SK-N-SH treated with all-trans-retinoic acid at 6 μM for 48 hours (cell line): ENCODE results near the gene AQP4.

ENCODE experiments used
- ATAC-seq: fragments of 200-7000 bp; cut with Tn5 transposase; 3 replicates; pipeline ENCODE4 v1.9.1; 2020; ENCODE audit warnings: mild to moderate bottlenecking, moderate library complexity
- ARNTL ChIP-seq: fragments of 450-650 bp; formaldehyde crosslinking; IDR thresholded peaks from 2 replicates; pipeline ENCODE4 v1.5.0; 2020; ENCODE audit warnings: low read depth, mild to moderate bottlenecking, moderate library complexity, borderline replicate concordance
- BACH2 ChIP-seq: fragments of 250-450 bp; sonication (Bioruptor Pico); IDR thresholded peaks from 2 replicates; pipeline ENCODE4 v1.9.0; 2021; ENCODE audit warnings: mild to moderate bottlenecking, borderline replicate concordance
- CSDC2 ChIP-seq: fragments of 250-450 bp; sonication (Bioruptor Pico); IDR thresholded peaks from 2 replicates; pipeline ENCODE4 v1.5.0; 2020; ENCODE audit warnings: mild to moderate bottlenecking, moderate library complexity
- ESRRG ChIP-seq: fragments of 250-450 bp; sonication (Bioruptor Pico); IDR thresholded peaks from 2 replicates; pipeline ENCODE4 v1.6.1; 2021; ENCODE audit warnings: mild to moderate bottlenecking
- GLIS3 ChIP-seq: fragments of 250-450 bp; sonication (Bioruptor Pico); IDR thresholded peaks from 2 replicates; pipeline ENCODE4 v1.5.0; 2020; ENCODE audit warnings: mild to moderate bottlenecking, moderate library complexity
- ISL1 ChIP-seq: fragments of 250-450 bp; sonication (Bioruptor Pico); IDR thresholded peaks from 2 replicates; pipeline ENCODE4 v2.1.2; 2022; ENCODE audit warnings: mild to moderate bottlenecking, moderate library complexity
- PPARA ChIP-seq: fragments of 250-450 bp; sonication (Bioruptor Pico); IDR thresholded peaks from 2 replicates; pipeline ENCODE4 v1.5.0; 2020; ENCODE audit warnings: mild to moderate bottlenecking, borderline replicate concordance
- RARB ChIP-seq: fragments of 250-450 bp; sonication (Bioruptor Pico); IDR thresholded peaks from 2 replicates; pipeline ENCODE4 v1.8.0; 2021; ENCODE audit warnings: mild to moderate bottlenecking, moderate library complexity
- SNAI2 ChIP-seq: fragments of 250-450 bp; sonication (Bioruptor Pico); IDR thresholded peaks from 2 replicates; pipeline ENCODE4 v1.5.0; 2020; ENCODE audit warnings: mild to moderate bottlenecking, moderate library complexity
- TCF4 ChIP-seq: fragments of 250-450 bp; sonication (Bioruptor Pico); IDR thresholded peaks from 2 replicates; pipeline ENCODE4 v1.8.0; 2021; ENCODE audit warnings: mild to moderate bottlenecking, moderate library complexity, borderline replicate concordance
- TOX ChIP-seq: fragments of 250-450 bp; sonication (Bioruptor Pico); IDR thresholded peaks from 2 replicates; pipeline ENCODE4 v1.8.0; 2021; ENCODE audit warnings: mild to moderate bottlenecking, moderate library complexity, borderline replicate concordance
- TSHZ2 ChIP-seq: fragments of 250-450 bp; sonication (Bioruptor Pico); IDR thresholded peaks from 2 replicates; pipeline ENCODE4 v1.5.0; 2020; ENCODE audit warnings: mild to moderate bottlenecking, moderate library complexity
- ZC3H10 ChIP-seq: fragments of 250-450 bp; sonication (Bioruptor Pico); IDR thresholded peaks from 2 replicates; pipeline ENCODE4 v1.5.1; 2021; ENCODE audit warnings: mild to moderate bottlenecking, moderate library complexity
- ZFP3 ChIP-seq: fragments of 250-450 bp; sonication (Bioruptor Pico); IDR thresholded peaks from 2 replicates; pipeline ENCODE4 v1.5.0; 2020; ENCODE audit warnings: mild to moderate bottlenecking, moderate library complexity
- ZNF565 ChIP-seq: fragments of 450-650 bp; formaldehyde crosslinking; conservative IDR thresholded peaks from 2 replicates; pipeline ENCODE4 v1.5.0; 2020; ENCODE audit warnings: low read depth, mild to moderate bottlenecking, moderate library complexity
- ZNF70 ChIP-seq: fragments of 450-650 bp; formaldehyde crosslinking; IDR thresholded peaks from 2 replicates; pipeline ENCODE4 v1.5.0; 2020; ENCODE audit warnings: mild to moderate bottlenecking, moderate library complexity
- TF ChIP-seq, protein P1 (sequence below): fragments of 250-450 bp; sonication (Bioruptor Pico); IDR thresholded peaks from 2 replicates; pipeline ENCODE4 v1.8.0; 2021; ENCODE audit warnings: low read depth, mild to moderate bottlenecking, moderate library complexity, borderline replicate concordance
- TF ChIP-seq, protein P2 (sequence below): fragments of 250-450 bp; sonication (Bioruptor Pico); IDR thresholded peaks from 2 replicates; pipeline ENCODE4 v1.5.1; 2020; ENCODE audit warnings: low read depth, mild to moderate bottlenecking, moderate library complexity
- TF ChIP-seq, protein P3 (sequence below): fragments of 250-450 bp; sonication (Bioruptor Pico); IDR thresholded peaks from 2 replicates; pipeline ENCODE4 v1.5.1; 2021; ENCODE audit warnings: mild to moderate bottlenecking, moderate library complexity
- TF ChIP-seq, protein P4 (sequence below): fragments of 250-450 bp; sonication (Bioruptor Pico); IDR thresholded peaks from 2 replicates; pipeline ENCODE4 v1.8.0; 2020; ENCODE audit warnings: mild to moderate bottlenecking, moderate library complexity, borderline replicate concordance

Gene AQP4

DNA sequence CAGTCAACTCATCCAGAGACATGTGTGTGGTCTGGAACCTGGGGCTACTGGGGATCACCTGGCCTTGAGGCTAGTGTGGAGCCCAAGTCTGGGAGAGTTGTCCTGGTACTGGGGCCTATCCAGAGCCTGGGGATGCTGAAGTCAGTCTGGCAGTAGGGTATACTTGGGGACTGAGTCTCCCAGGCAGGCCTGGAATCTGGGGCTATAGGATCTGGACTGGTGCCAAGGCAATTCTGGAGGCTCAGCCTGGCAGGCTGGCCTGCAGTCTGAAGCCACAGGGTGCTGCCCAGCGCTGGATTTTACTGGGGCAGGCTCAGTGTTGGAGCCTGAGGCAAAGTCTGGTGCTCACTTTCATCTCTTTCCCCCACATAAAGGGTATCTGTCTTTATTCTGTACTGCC is 46.5 kb downstream of the AQP4 start (continued):
- no peak for TF ChIP-seq TSHZ2 (CRISPR knock-in tag)
- no peak for TF ChIP-seq CSDC2 (CRISPR knock-in tag)
- TF ChIP-seq ZFP3 (CRISPR knock-in tag), result no peak
- TF ChIP-seq GLIS3 (CRISPR knock-in tag), result no peak
- no peak for TF ChIP-seq TOX (CRISPR knock-in tag)

- no peak for TF ChIP-seq ZNF565 (CRISPR knock-in tag)
- TF ChIP-seq, protein P1, sequence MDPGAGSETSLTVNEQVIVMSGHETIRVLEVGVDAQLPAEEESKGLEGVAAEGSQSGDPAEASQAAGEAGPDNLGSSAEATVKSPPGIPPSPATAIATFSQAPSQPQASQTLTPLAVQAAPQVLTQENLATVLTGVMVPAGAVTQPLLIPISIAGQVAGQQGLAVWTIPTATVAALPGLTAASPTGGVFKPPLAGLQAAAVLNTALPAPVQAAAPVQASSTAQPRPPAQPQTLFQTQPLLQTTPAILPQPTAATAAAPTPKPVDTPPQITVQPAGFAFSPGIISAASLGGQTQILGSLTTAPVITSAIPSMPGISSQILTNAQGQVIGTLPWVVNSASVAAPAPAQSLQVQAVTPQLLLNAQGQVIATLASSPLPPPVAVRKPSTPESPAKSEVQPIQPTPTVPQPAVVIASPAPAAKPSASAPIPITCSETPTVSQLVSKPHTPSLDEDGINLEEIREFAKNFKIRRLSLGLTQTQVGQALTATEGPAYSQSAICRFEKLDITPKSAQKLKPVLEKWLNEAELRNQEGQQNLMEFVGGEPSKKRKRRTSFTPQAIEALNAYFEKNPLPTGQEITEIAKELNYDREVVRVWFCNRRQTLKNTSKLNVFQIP (CRISPR knock-in tag), result no peak
- TF ChIP-seq ISL1 (CRISPR knock-in tag), result no peak
- TF ChIP-seq PPARA (CRISPR knock-in tag), result no peak
- TF ChIP-seq ARNTL, result no peak
- no peak for TF ChIP-seq ZC3H10 (CRISPR knock-in tag)
- ATAC-seq, result no peak
Measured at GRCh38 chr18:26818461-26818860, 47.0 kb downstream of the AQP4 start.

GRCh38 chr18:26813043-26813442 is 52.5 kb downstream of the AQP4 start:
- ATAC-seq, result no peak

More at GRCh38 chr18:26813043-26813442, 52.5 kb downstream of the AQP4 start:
- TF ChIP-seq, protein P2, sequence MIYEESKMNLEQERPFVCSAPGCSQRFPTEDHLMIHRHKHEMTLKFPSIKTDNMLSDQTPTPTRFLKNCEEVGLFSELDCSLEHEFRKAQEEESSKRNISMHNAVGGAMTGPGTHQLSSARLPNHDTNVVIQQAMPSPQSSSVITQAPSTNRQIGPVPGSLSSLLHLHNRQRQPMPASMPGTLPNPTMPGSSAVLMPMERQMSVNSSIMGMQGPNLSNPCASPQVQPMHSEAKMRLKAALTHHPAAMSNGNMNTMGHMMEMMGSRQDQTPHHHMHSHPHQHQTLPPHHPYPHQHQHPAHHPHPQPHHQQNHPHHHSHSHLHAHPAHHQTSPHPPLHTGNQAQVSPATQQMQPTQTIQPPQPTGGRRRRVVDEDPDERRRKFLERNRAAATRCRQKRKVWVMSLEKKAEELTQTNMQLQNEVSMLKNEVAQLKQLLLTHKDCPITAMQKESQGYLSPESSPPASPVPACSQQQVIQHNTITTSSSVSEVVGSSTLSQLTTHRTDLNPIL (CRISPR knock-in tag), result no peak
- TF ChIP-seq ESRRG (CRISPR knock-in tag) (no peak), GLIS3 (CRISPR knock-in tag) (no peak), ZNF565 (CRISPR knock-in tag) (no peak), PPARA (CRISPR knock-in tag) (no peak), TOX (CRISPR knock-in tag) (no peak), ZNF70 (CRISPR knock-in tag) (no peak), CSDC2 (CRISPR knock-in tag) (no peak), ZC3H10 (CRISPR knock-in tag) (no peak), BACH2 (no peak), ZFP3 (CRISPR knock-in tag) (no peak), SNAI2 (no peak), ISL1 (CRISPR knock-in tag) (no peak), RARB (CRISPR knock-in tag) (no peak), TCF4 (CRISPR knock-in tag) (no peak)
- TF ChIP-seq, protein P3, sequence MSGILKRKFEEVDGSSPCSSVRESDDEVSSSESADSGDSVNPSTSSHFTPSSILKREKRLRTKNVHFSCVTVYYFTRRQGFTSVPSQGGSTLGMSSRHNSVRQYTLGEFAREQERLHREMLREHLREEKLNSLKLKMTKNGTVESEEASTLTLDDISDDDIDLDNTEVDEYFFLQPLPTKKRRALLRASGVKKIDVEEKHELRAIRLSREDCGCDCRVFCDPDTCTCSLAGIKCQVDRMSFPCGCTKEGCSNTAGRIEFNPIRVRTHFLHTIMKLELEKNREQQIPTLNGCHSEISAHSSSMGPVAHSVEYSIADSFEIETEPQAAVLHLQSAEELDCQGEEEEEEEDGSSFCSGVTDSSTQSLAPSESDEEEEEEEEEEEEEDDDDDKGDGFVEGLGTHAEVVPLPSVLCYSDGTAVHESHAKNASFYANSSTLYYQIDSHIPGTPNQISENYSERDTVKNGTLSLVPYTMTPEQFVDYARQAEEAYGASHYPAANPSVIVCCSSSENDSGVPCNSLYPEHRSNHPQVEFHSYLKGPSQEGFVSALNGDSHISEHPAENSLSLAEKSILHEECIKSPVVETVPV, result no peak
- TF ChIP-seq, protein P4, sequence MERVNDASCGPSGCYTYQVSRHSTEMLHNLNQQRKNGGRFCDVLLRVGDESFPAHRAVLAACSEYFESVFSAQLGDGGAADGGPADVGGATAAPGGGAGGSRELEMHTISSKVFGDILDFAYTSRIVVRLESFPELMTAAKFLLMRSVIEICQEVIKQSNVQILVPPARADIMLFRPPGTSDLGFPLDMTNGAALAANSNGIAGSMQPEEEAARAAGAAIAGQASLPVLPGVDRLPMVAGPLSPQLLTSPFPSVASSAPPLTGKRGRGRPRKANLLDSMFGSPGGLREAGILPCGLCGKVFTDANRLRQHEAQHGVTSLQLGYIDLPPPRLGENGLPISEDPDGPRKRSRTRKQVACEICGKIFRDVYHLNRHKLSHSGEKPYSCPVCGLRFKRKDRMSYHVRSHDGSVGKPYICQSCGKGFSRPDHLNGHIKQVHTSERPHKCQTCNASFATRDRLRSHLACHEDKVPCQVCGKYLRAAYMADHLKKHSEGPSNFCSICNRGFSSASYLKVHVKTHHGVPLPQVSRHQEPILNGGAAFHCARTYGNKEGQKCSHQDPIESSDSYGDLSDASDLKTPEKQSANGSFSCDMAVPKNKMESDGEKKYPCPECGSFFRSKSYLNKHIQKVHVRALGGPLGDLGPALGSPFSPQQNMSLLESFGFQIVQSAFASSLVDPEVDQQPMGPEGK (CRISPR knock-in tag), result no peak
- TF ChIP-seq, protein P1 (CRISPR knock-in tag), result no peak
